GM18526 (cell line): ENCODE results near the gene MATR3.

ENCODE experiments used
- POLR2A ChIP-seq: IDR thresholded peaks from 3 replicates; pipeline ENCODE4 v1.6.1; 2011; ENCODE audit not compliant: insufficient read length; ENCODE audit errors: extremely low read depth

MATR3 gene

DNA sequence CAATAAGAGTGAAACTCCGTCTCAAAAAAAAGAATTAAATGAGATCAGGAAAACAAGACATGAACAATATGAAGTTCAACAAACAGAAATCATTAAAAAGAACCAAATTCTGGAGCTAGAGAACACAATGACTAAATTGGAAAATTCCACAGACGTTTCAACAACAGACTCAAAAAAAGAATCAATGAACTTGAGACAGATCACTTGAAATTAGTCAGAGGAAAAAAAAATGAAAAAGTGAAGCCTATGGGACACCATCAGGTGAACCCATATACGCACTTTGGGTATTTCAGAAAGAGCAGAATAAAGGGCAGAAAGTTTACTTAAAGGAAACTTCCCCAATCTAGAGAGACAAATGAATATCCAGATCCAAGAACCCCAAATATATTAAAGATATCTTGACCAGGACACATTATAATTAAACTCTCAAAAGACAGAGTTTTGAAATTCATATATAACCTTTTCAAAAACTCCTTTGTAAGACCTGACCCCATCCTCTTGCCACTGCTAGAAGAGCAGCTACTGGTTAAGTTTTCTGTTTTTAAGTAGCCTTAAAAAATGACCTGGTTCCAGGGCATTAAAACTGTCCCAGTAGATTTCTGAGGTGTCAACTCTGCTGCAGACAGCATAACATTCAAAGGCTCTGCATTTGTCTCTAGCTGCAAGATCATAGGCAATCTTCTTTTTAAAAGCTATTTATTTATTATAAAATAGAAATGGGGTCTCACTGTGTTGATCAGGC lies 7.7 kb upstream of the MATR3 start:
- TF ChIP-seq POLR2A, result no peak

DNA sequence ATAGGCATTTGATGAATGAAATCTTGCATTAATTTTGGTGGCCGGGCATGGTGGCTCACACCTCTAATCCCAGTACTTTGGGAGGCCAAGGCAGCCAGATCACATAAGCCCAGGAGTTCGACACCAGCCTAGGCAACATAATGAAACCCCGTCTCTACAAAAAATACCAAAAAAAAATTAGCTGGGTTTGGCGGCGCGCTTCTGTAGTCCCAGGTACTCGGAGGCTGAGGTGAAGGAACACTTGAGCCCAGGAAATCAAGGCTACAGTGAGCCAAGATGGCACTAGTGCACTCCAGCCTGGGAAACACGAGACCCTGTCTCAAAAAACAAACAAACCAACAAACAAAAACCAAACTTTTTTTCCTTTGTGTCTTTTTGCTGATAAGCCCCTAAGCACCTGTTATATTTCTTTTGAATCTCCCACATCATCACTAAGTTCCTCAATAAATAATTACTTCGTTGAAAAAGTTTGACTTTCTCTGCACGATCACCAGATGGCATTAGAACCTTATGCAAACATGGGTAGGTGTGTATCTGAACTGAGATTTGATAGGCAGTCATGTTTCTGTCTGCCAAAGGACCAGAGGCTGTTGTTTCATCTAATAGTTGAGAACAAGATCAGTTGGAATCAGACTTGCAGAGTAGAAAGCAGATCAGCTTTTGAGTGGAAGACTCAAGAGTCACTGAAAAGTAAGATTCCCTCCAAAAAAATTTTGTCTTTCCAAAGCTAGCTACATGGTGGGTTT lies 5.5 kb upstream of the MATR3 start:
- no peak for TF ChIP-seq POLR2A

DNA sequence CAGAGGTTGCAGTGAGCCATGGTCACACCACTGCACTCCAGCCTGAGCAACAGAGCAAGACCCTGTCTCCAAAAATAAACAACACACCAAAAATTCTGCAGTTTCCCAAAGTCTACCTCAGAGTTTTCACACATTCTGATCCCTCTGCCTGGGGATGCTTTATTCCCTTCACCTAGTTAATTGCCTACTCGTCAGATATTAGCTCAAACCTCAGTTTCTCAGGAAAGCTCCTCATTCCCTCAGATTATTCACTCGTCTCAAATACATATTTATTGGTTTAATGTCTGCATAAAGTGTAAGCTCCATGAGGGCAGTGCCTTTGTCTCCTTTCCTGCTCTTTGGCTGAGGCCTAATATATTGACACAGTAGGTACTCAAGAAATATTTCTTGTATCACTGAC lies 2.5 kb upstream of the MATR3 start:
- TF ChIP-seq POLR2A, result no peak

DNA sequence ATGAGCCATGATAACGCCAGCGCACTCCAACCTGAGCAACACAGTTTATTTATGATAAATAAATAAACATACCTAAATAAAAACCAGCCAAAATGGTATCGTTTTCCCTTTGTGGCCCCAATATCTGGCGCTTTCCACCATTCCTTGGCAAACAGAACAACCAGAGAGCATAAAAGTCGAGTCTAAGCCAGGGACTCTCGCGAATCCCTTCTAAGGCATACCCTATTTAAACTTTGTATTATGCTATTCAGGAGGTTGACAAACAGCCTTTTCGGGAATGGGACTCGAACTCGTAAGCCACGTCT lies 386 bp upstream of the MATR3 start:
- no peak for TF ChIP-seq POLR2A

DNA sequence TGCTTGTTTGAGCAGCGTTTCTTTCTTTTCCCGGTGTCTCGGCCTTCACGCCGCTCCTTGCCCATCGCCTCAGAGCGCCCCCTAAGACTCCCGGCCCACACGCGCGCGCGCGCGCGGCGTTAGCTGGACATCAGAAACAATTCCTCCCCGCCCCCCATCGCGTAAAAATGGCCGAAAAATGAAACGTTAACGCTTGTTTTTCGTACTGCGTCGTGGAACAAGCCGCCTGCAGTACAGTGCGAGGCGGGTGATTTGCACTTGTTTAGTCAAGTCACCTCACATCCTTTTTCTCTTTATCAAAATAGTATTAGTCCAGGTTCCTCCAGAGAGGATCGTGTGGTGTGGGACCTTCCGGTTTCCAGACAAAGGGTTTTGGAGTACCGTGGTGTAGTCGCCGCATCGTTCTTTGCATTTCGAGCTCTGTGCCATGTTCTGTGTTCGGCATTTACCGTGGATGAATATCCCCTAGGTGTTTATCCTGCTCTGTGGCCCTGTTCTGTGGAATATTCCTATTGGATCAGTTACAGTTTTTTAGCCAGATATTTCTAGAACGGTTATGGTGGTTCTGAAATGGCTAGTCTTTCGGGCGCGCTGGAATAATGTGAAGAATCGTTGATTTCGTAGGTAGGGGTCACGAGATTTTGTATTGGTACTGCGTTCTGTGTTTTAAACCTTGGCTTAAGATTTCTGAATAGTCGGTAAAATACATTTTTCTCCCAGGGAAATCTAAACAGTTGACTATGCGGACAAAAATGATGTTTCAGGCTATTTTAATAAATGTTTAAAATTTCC lies 1.0 kb downstream of the MATR3 start:
- TF ChIP-seq POLR2A, result no peak

DNA sequence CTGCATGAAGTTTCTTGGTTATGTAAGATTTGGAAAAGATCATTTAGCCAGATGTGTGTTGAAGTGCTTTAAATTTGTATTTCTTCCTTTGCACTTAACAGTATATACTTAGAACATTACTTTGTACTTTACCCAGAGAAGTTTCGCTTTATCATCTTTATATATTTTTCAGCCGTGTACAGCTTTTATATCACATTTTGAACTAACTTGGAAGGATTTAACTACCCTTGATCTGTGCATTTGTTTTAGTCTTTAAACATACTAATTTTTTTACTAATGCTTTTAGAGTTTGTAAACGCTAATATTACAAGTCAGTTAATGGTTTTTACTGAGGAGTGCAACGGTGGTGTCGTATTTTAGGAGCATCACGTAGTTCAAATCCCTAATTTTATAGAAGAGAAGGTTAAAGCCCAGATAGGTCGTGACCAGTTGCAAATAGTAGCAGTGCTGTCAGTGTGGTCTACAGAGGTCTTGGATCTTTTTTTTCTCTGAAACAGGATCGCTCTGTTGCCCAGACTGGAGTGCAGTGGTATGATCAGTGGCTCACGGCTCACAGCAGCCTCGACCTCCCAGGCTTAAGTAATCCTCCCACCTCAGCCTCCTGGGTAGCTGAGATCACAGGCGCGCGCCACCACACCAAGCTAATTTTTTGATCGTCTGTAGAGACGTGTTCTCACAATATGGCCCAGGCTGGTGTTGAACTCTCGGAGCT lies 2.0 kb downstream of the MATR3 start:
- no peak for TF ChIP-seq POLR2A

DNA sequence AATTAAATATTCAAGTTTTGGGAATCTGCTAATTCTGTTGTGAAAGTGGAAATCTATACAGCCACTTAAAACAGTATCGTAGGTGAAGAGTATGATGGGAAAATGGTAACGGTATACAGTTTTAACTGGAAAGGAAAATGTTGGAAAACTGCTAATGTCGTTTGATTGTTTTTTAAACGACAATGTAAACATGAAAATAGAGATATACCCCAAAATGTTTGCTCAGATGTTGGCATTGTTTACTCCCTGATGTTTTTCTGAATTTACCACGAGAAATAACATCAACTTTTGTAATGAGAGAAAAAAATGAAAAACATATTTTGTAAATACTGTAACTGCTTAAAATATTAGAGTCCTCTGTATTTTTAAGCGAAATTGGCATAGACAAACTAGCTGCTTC lies 2.7 kb downstream of the MATR3 start:
- TF ChIP-seq POLR2A, result no peak

DNA sequence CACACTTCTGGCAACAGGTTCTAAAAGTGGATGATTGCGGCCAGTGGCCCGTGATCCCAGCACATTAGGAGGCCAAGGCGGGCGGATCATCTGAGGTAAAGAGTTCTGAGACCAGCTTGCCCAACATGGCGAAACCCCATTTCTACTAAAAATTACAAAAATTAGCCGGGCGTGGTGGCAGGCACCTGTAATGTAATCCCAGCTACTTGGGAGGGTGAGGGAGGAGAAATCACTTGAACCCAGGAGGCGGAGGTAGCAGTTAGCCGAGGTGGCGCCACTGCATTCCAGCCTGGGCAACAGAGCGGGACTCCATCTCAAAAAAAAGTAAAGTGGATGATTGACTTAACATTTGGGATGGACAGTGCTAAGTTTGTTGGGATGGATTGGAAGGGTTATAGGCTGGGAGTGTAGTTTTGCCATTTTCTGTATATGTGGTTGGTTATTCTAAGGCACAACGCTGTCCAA lies 3.4 kb downstream of the MATR3 start:
- no peak for TF ChIP-seq POLR2A

DNA sequence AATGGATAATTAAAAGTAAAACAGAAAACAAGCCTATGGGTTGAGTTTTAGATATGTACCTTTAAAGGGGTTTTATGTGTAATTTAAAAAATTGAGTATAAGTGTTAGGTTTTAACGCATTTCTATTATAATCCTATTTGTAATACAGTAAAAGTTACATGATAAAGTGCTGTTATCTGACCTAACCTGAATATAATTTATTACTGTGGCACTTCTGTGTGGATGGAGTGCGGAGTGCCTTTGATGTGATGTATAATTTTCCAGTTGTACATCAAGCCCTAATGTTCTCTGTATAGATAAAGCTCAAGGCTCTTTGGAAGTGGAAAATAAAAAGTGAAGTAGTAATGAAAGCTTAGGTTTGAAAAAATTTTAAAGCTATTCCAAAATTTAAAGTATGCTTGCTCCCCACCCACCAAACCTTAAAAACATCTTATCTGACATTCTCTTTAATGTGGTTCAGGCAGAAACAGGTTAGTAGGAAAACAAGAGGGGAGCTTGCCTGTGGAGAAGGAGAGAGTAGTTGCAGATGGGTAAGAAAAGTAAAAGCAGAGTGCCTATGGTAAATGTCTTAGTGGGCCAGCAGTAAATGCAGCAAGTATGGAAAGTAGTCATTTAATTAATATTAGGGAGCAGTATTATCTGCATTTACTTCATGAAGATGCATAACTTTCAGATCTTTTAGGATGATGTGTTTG lies 4.0 kb downstream of the MATR3 start:
- TF ChIP-seq POLR2A, result no peak

DNA sequence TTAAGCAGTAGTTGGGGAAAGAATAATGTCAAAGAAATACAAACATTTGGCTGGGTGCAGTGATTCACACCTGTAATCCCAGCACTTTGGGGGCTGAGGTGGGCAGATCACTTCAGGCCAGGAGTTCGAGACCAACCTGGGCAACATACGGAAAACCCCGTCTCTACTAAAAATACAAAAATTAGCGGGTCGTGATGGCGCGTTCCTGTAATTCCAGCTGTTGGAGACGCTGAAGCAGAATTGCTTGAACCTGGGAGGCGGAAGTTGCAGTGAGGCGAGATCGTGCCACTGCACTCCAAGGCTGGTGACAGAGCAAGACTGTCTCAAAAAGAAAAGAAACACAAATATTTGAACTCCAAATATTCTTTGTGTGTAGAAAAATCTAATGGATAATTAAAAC lies 4.7 kb downstream of the MATR3 start:
- no peak for TF ChIP-seq POLR2A

DNA sequence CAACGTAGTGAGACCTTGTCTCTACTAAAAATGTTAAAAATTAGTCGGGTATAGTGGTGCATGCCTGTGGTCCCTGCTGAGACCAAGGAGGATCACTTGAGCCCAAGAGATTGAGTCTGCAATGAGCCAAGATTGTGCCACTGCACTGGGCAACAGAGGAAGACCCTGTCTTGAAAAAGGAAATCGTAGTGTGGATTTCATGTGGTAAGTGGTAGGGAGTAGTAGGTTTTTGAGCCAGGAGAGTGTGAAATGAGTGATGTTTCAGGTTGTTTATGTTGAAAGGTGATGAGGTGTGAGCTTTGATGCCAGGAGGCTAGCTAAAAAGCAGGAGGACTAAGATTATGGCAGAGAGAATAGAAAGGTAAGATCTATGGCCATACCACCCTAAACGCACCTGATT lies 5.9 kb downstream of the MATR3 start:
- no peak for TF ChIP-seq POLR2A

DNA sequence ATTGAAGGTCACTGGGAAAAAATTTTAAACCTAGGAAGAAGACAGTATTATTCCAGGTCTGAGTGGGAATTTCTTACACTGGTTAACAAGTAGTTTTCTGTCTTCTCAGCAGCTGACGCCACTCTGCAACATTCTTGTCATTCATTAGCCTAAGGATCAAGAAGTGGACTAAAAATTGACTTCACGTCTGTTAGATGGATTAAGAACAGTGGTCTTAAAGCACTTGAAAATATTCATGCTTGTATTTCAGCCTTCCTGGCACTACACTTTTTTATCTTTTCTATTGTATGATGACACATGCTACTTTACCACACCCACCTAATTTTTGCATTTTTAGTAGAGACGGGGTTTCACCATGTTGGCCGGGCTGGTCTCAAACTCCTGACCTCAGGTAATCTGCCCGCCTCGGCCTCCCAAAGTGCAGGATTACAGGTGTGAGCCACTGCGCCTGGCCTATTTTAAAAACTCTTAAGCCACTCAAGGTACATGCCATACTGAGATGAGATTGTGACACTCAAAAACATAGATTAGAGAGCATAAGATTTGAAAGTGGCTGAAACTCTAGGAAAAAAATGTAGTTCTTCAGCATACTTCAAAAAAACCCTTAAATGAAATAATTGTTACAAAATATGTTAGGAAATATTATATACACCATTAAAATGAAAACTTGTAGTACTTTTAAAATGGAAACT lies 8.4 kb downstream of the MATR3 start:
- no peak for TF ChIP-seq POLR2A

DNA sequence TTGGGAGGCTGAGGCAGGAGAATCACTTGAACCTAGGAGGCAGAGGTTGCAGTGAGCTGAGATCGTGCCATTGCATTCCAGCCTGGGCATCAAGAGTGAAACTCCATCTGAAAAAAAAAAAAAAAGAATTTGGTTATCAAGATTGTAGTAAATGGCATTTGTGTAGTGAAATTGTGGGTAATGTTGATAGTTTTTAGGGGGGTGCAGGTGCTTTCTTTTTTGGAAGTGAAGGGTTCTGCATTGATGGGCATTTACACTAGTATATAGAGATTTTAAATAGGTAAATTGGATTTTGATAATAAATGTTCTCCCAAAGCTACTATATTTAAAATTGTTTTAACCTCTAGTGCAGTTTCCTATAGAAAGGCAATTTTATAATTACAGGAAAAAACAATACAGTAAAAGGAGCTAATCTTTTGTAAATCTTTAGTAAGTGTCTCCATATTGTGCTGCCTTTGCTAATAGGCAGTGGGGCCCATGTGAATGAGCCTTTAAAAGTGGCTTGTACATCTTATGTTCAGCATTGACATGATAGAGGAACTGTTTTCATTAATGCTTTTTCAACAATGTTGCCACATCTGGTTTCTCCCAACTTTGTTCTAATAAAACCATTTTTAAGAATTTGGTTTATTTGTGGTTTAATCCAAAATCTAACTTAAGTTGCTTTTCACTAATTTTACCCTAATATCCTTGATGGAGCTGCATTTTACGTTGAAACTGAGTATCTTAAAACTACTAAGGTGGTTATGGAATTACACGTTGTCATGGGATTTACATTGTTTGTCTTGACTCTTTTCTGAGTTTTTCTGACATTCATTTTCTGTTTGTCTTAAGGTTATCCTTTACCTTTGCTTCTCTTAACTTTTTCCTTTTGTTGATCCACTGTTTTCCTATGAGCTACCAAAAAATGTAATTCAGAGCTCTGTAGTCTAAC lies 11.1 kb downstream of the MATR3 start:
- no peak for TF ChIP-seq POLR2A
